ENCODE results near the gene TRIM25. TPM values are rescaled to one million over a fixed set of nuclear protein-coding genes. Genes with fewer than 3 reads are reported as not detected.

The TRIM25 gene
- total RNA-seq, 1 experiment from 2014 or later, result 23.8 TPM

GRCh38 chr17:56896217-56896967, 17.5 kb downstream of the TRIM25 start:
- DNase-seq (ENCODE audit: low spot score), result no peak

- no peak for DNase-seq (ENCODE audit: low spot score)
These were observed 18.9 kb downstream of the TRIM25 start for GRCh38 chr17:56894859-56895455.

- DNase-seq (ENCODE audit: low spot score), result no peak
These were observed 20.3 kb downstream of the TRIM25 start for GRCh38 chr17:56893503-56893902.

- no peak for DNase-seq (ENCODE audit: low spot score)
These were observed 21.5 kb downstream of the TRIM25 start for GRCh38 chr17:56892333-56892732.

- DNase-seq (ENCODE audit: low spot score), result no peak
These were observed 22.1 kb downstream of the TRIM25 start for GRCh38 chr17:56891751-56892150.

- no peak for DNase-seq (ENCODE audit: low spot score)
These were observed 22.8 kb downstream of the TRIM25 start for GRCh38 chr17:56890906-56891674.

GRCh38 chr17:56890390-56890789, 23.5 kb downstream of the TRIM25 start:
- no peak for DNase-seq (ENCODE audit: low spot score)

GRCh38 chr17:56887552-56888467, 26.0 kb downstream of the TRIM25 start:
- DNase-seq (ENCODE audit: low spot score), result no peak

GRCh38 chr17:56887105-56887504, 26.7 kb downstream of the TRIM25 start:
- DNase-seq (ENCODE audit: low spot score), result no peak

GRCh38 chr17:56886288-56886731, 27.5 kb downstream of the TRIM25 start:
- no peak for DNase-seq (ENCODE audit: low spot score)

- no peak for DNase-seq (ENCODE audit: low spot score)
These were observed 28.6 kb downstream of the TRIM25 start for GRCh38 chr17:56885312-56885657.

GRCh38 chr17:56884483-56885311, 29.2 kb downstream of the TRIM25 start:
- DNase-seq (ENCODE audit: low spot score), result no peak

- DNase-seq (ENCODE audit: low spot score), result no peak
These were observed 30.2 kb downstream of the TRIM25 start for GRCh38 chr17:56883616-56884015.

GRCh38 chr17:56881685-56882295, 32.1 kb downstream of the TRIM25 start:
- no peak for DNase-seq (ENCODE audit: low spot score)

GRCh38 chr17:56880571-56880970, 33.3 kb downstream of the TRIM25 start:
- no peak for DNase-seq (ENCODE audit: low spot score)

- DNase-seq (ENCODE audit: low spot score), result no peak
These were observed 33.7 kb downstream of the TRIM25 start for GRCh38 chr17:56880133-56880532.

- no peak for DNase-seq (ENCODE audit: low spot score)
These were observed 34.6 kb downstream of the TRIM25 start for GRCh38 chr17:56879280-56879679.

GRCh38 chr17:56876766-56877179, 37.1 kb downstream of the TRIM25 start:
- no peak for DNase-seq (ENCODE audit: low spot score)

GRCh38 chr17:56870081-56870651, 43.7 kb downstream of the TRIM25 start:
- no peak for DNase-seq (ENCODE audit: low spot score)

- DNase-seq (ENCODE audit: low spot score), result no peak
These were observed 45.1 kb downstream of the TRIM25 start for GRCh38 chr17:56868716-56869115.

Data from H4 (cell line).